SK-N-SH (cell line): ENCODE data around the gene QSER1. TPM values are rescaled to one million over a fixed set of nuclear protein-coding genes. Genes with fewer than 3 reads are reported as not detected.

ENCODE experiments used
- CTCF ChIA-PET: fragments of 300-600, 350-600 bp; formaldehyde crosslinking; extraction: SDS; loops from one replicate; lab custom pipeline; 2021; lab: Yijun Ruan, JAX
- POLR2A ChIA-PET: fragments of 350-600 bp; sonication (Branson Sonifier 250); formaldehyde crosslinking; extraction: SDS; loops from one replicate; lab custom pipeline; 2020; ENCODE audit warnings: antibody characterized with exemption, inconsistent platforms; lab: Yijun Ruan, JAX
- DNase-seq: peaks from one replicate; pipeline ENCODE4 v3.0.0; 2012
- H2AFZ ChIP-seq: fragments of 200-600 bp; sonication (generic); 2 replicates; pipeline ENCODE4 v1.8.1; 2016; ENCODE audit warnings: antibody characterized with exemption, mild to moderate bottlenecking, low read depth
- H3F3A ChIP-seq: fragments of 200-600 bp; sonication (generic); replicated peaks from 2 replicates; pipeline ENCODE3; 2016; ENCODE audit warnings: antibody characterized with exemption, mild to moderate bottlenecking; ENCODE audit not compliant: insufficient read depth
- H3K27ac ChIP-seq, 2 experiments: fragments of 200-500 bp in 1 of 2; fragments of 200-600 bp in 1 of 2; sonication (Bioruptor generic) in 1 of 2; sonication (generic), shearing (Covaris generic) in 1 of 2; 2 replicates each; pipeline versions ENCODE4 v1.5.1 to v1.6.1; 2014 to 2016; ENCODE audit warnings: low read depth in 2 of 2, inconsistent platforms in 1 of 2, low read length in 1 of 2, mild to moderate bottlenecking in 1 of 2, mixed read lengths in 1 of 2
- H3K27me3 ChIP-seq: fragments of 200-600 bp; sonication (generic), shearing (Covaris generic); 2 replicates; pipeline ENCODE4 v1.6.1; 2016; ENCODE audit warnings: mixed run types; ENCODE audit not compliant: insufficient read depth
- H3K36me3 ChIP-seq, 2 experiments: fragments of 200-500 bp in 1 of 2; fragments of 200-600 bp in 1 of 2; sonication (Bioruptor generic) in 1 of 2; sonication (generic) in 1 of 2; replicated peaks in 1 of 2; 2 replicates each; pipeline versions ENCODE3 to v1.5.1; 2014 to 2016; ENCODE audit warnings: low read length in 1 of 2, mild to moderate bottlenecking in 1 of 2; ENCODE audit not compliant: insufficient read depth in 2 of 2, control insufficient read depth in 1 of 2
- H3K4me1 ChIP-seq, 2 experiments: fragments of 200-500 bp in 1 of 2; fragments of 200-600 bp in 1 of 2; sonication (Bioruptor generic) in 1 of 2; sonication (generic), shearing (Covaris generic) in 1 of 2; 2 replicates each; pipeline versions ENCODE4 v1.5.1 to v1.6.1; 2014 to 2016; ENCODE audit warnings: low read depth in 1 of 2, low read length in 1 of 2, mixed run types in 1 of 2; ENCODE audit not compliant: insufficient read depth in 2 of 2, control insufficient read depth in 1 of 2
- H3K4me2 ChIP-seq: fragments of 200-600 bp; sonication (generic), shearing (Covaris generic); 2 replicates; pipeline ENCODE4 v1.6.1; 2017; ENCODE audit warnings: mixed run types
- H3K4me3 ChIP-seq, 2 experiments: fragments of 200-500 bp in 1 of 2; fragments of 200-600 bp in 1 of 2; sonication (Bioruptor generic) in 1 of 2; sonication (generic), shearing (Covaris generic) in 1 of 2; 2 replicates each; pipeline versions ENCODE4 v1.5.1 to v1.8.1; 2014 to 2016; ENCODE audit warnings: low read depth in 2 of 2, inconsistent platforms in 1 of 2, low read length in 1 of 2, mild to moderate bottlenecking in 1 of 2, mixed read lengths in 1 of 2, moderate library complexity in 1 of 2
- H3K79me2 ChIP-seq: fragments of 200-600 bp; sonication (generic); 2 replicates; pipeline ENCODE4 v1.8.1; 2017; ENCODE audit warnings: mild to moderate bottlenecking; ENCODE audit not compliant: insufficient read depth
- H3K9ac ChIP-seq: fragments of 200-600 bp; sonication (generic); 2 replicates; pipeline ENCODE4 v1.6.1; 2017; ENCODE audit warnings: mixed run types
- H3K9me2 ChIP-seq: fragments of 200-600 bp; sonication (generic); 2 replicates; pipeline ENCODE4 v1.6.1; 2017; ENCODE audit warnings: mixed run types
- H3K9me3 ChIP-seq: fragments of 200-600 bp; sonication (generic); 2 replicates; pipeline ENCODE4 v1.6.1; 2017; ENCODE audit warnings: mixed run types, mild to moderate bottlenecking, moderate library complexity
- H4K20me1 ChIP-seq: fragments of 200-600 bp; sonication (generic); 2 replicates; pipeline ENCODE4 v1.6.1; 2017; ENCODE audit warnings: mild to moderate bottlenecking, mixed run types; ENCODE audit not compliant: insufficient read depth
- CHD2 ChIP-seq: fragments of 150-350 bp; IDR thresholded peaks from 2 replicates; pipeline ENCODE4 v1.6.1; 2018; ENCODE audit warnings: low read length; ENCODE audit not compliant: partially characterized antibody
- EP300 ChIP-seq, 2 experiments: IDR thresholded peaks; 2 replicates each; pipeline versions ENCODE4 v1.4.0 to v1.6.1; 2012; ENCODE audit warnings: borderline replicate concordance in 1 of 2, low read depth in 1 of 2, low read length in 1 of 2
- FOSL2 ChIP-seq: IDR thresholded peaks from 2 replicates; pipeline ENCODE4 v1.4.0; 2012; ENCODE audit warnings: low read depth, mild to moderate bottlenecking, moderate library complexity, borderline replicate concordance
- FOXJ3 ChIP-seq: sonication (generic); formaldehyde crosslinking; IDR thresholded peaks from 2 replicates; pipeline ENCODE4 v1.5.1; 2020; ENCODE audit warnings: mild to moderate bottlenecking, missing genetic modification reagents
- GABPA ChIP-seq: IDR thresholded peaks from 2 replicates; pipeline ENCODE4 v1.4.0; 2012; ENCODE audit warnings: low read depth, mild to moderate bottlenecking
- MEF2A ChIP-seq: IDR thresholded peaks from 2 replicates; pipeline ENCODE4 v1.4.0; 2012; ENCODE audit warnings: low read depth, borderline replicate concordance
- NFIC ChIP-seq: IDR thresholded peaks from 2 replicates; pipeline ENCODE4 v1.4.0; 2012; ENCODE audit warnings: borderline replicate concordance
- NRF1 ChIP-seq: IDR thresholded peaks from 2 replicates; pipeline ENCODE4 v1.6.1; 2012; ENCODE audit warnings: low read depth, mild to moderate bottlenecking, low read length
- RAD21 ChIP-seq: IDR thresholded peaks from 2 replicates; pipeline ENCODE4 v1.6.1; 2012; ENCODE audit warnings: mild to moderate bottlenecking, low read length
- RCOR1 ChIP-seq: fragments of 150-350 bp; IDR thresholded peaks from 2 replicates; pipeline ENCODE4 v1.6.1; 2017; ENCODE audit warnings: antibody characterized with exemption, low read length
- SIN3A ChIP-seq: IDR thresholded peaks from 2 replicates; pipeline ENCODE4 v1.6.1; 2012; ENCODE audit warnings: low read depth, mild to moderate bottlenecking, low read length, moderate library complexity, borderline replicate concordance
- TCF12 ChIP-seq: IDR thresholded peaks from 2 replicates; pipeline ENCODE4 v1.4.0; 2012
- TEAD4 ChIP-seq: IDR thresholded peaks from 2 replicates; pipeline ENCODE4 v1.4.0; 2012; ENCODE audit warnings: mild to moderate bottlenecking, borderline replicate concordance; ENCODE audit not compliant: insufficient read depth
- YY1 ChIP-seq: IDR thresholded peaks from 2 replicates; pipeline ENCODE4 v1.4.0; 2012; ENCODE audit warnings: low read depth, mild to moderate bottlenecking
- polyA plus RNA-seq, 3 experiments: library from polyadenylated mRNA; depleted of rRNA; stranded (reverse); fragments of >200 nt; gene quantifications; 2 replicates each; pipeline ENCODE4 v1.2.3, GENCODE V29; 2012
- TF ChIP-seq, protein P1 (sequence below): fragments of 150-350 bp; IDR thresholded peaks from 2 replicates; pipeline ENCODE4 v1.6.1; 2016; ENCODE audit warnings: mild to moderate bottlenecking, low read depth, low read length
- TF ChIP-seq, protein P2 (sequence below): IDR thresholded peaks from 2 replicates; pipeline ENCODE4 v1.6.1; 2012; ENCODE audit warnings: mild to moderate bottlenecking, low read depth, low read length, moderate library complexity
- TF ChIP-seq, protein P3 (sequence below): fragments of 200-600 bp; sonication (generic); IDR thresholded peaks from 2 replicates; pipeline ENCODE4 v1.6.1; 2017; ENCODE audit warnings: antibody characterized with exemption, mild to moderate bottlenecking, moderate library complexity
- TF ChIP-seq, protein P4 (sequence below): IDR thresholded peaks from 2 replicates; pipeline ENCODE4 v1.4.0; 2012; ENCODE audit warnings: low read depth, borderline replicate concordance
- TF ChIP-seq, protein P5 (sequence below): IDR thresholded peaks from 2 replicates; pipeline ENCODE4 v1.4.0; 2012; ENCODE audit warnings: low read depth, borderline replicate concordance

Gene QSER1
- polyA plus RNA-seq, 1 of the 3 experiments (the other 2 are of a cell fraction), result 4.2 TPM

DNA sequence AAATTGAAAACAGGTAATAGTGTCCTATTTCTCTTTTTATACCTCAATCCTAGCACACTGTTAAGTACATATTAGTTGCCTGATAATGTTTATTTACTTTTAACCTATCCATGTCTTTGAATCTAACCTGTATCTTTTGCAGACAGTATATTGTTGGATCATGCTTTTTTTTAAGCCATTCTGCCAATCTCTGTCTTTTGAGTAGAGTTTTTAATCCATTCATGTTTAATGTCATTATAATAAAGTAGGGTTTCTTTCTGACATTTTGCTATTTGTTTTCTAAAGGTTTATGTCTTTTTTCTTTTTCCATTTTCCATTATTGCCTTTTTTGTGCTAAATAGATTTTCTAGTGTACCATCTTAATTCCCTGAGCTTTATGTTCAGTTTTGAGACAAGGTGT lies 99.3 kb downstream of the QSER1 start:
- no peaks in the 10 kb centered on the region for H3K27me3 ChIP-seq
- no peaks in the 10 kb centered on the region for H3F3A ChIP-seq
- H4K20me1 ChIP-seq, result no peaks in the 10 kb centered on the region
- H3K27ac ChIP-seq, result no peak overlapping the region
- TF ChIP-seq RCOR1, result no peak
- no peak for TF ChIP-seq EP300 (IDR thresholded peaks at IDR 0.05; ENCODE audit: borderline replicate concordance in 1 of 2, low read depth in 1 of 2, low read length in 1 of 2)
- no peak for TF ChIP-seq FOSL2
- TF ChIP-seq GABPA, result no peak
- no peak for TF ChIP-seq YY1
- no peak for TF ChIP-seq NRF1
- no peak for TF ChIP-seq MEF2A
- TF ChIP-seq, protein P1, sequence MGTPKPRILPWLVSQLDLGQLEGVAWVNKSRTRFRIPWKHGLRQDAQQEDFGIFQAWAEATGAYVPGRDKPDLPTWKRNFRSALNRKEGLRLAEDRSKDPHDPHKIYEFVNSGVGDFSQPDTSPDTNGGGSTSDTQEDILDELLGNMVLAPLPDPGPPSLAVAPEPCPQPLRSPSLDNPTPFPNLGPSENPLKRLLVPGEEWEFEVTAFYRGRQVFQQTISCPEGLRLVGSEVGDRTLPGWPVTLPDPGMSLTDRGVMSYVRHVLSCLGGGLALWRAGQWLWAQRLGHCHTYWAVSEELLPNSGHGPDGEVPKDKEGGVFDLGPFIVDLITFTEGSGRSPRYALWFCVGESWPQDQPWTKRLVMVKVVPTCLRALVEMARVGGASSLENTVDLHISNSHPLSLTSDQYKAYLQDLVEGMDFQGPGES, result no peak
- TF ChIP-seq, protein P2, sequence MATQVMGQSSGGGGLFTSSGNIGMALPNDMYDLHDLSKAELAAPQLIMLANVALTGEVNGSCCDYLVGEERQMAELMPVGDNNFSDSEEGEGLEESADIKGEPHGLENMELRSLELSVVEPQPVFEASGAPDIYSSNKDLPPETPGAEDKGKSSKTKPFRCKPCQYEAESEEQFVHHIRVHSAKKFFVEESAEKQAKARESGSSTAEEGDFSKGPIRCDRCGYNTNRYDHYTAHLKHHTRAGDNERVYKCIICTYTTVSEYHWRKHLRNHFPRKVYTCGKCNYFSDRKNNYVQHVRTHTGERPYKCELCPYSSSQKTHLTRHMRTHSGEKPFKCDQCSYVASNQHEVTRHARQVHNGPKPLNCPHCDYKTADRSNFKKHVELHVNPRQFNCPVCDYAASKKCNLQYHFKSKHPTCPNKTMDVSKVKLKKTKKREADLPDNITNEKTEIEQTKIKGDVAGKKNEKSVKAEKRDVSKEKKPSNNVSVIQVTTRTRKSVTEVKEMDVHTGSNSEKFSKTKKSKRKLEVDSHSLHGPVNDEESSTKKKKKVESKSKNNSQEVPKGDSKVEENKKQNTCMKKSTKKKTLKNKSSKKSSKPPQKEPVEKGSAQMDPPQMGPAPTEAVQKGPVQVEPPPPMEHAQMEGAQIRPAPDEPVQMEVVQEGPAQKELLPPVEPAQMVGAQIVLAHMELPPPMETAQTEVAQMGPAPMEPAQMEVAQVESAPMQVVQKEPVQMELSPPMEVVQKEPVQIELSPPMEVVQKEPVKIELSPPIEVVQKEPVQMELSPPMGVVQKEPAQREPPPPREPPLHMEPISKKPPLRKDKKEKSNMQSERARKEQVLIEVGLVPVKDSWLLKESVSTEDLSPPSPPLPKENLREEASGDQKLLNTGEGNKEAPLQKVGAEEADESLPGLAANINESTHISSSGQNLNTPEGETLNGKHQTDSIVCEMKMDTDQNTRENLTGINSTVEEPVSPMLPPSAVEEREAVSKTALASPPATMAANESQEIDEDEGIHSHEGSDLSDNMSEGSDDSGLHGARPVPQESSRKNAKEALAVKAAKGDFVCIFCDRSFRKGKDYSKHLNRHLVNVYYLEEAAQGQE, result no peak
- no peak for TF ChIP-seq SIN3A
- TF ChIP-seq, protein P3, sequence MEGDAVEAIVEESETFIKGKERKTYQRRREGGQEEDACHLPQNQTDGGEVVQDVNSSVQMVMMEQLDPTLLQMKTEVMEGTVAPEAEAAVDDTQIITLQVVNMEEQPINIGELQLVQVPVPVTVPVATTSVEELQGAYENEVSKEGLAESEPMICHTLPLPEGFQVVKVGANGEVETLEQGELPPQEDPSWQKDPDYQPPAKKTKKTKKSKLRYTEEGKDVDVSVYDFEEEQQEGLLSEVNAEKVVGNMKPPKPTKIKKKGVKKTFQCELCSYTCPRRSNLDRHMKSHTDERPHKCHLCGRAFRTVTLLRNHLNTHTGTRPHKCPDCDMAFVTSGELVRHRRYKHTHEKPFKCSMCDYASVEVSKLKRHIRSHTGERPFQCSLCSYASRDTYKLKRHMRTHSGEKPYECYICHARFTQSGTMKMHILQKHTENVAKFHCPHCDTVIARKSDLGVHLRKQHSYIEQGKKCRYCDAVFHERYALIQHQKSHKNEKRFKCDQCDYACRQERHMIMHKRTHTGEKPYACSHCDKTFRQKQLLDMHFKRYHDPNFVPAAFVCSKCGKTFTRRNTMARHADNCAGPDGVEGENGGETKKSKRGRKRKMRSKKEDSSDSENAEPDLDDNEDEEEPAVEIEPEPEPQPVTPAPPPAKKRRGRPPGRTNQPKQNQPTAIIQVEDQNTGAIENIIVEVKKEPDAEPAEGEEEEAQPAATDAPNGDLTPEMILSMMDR, result no peak
- TF ChIP-seq TCF12, result no peak
- TF ChIP-seq, protein P4, sequence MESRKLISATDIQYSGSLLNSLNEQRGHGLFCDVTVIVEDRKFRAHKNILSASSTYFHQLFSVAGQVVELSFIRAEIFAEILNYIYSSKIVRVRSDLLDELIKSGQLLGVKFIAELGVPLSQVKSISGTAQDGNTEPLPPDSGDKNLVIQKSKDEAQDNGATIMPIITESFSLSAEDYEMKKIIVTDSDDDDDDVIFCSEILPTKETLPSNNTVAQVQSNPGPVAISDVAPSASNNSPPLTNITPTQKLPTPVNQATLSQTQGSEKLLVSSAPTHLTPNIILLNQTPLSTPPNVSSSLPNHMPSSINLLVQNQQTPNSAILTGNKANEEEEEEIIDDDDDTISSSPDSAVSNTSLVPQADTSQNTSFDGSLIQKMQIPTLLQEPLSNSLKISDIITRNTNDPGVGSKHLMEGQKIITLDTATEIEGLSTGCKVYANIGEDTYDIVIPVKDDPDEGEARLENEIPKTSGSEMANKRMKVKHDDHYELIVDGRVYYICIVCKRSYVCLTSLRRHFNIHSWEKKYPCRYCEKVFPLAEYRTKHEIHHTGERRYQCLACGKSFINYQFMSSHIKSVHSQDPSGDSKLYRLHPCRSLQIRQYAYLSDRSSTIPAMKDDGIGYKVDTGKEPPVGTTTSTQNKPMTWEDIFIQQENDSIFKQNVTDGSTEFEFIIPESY, result no peak
- TF ChIP-seq NFIC, result no peak
- no peak for TF ChIP-seq CHD2
- TF ChIP-seq, protein P5, sequence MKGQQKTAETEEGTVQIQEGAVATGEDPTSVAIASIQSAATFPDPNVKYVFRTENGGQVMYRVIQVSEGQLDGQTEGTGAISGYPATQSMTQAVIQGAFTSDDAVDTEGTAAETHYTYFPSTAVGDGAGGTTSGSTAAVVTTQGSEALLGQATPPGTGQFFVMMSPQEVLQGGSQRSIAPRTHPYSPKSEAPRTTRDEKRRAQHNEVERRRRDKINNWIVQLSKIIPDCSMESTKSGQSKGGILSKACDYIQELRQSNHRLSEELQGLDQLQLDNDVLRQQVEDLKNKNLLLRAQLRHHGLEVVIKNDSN, result no peak
- no peak for TF ChIP-seq FOXJ3 (CRISPR knock-in tag)
- no peak for TF ChIP-seq TEAD4
- no peak for TF ChIP-seq RAD21
- H3K36me3 ChIP-seq, result no peaks in the 10 kb centered on the region
- H3K4me1 ChIP-seq, result no peaks in the 10 kb centered on the region
- ChIA-PET POLR2A (no interaction called here), CTCF (interaction anchor here (1.2 kb wide), 1 partner anchor 11 kb away, joined by 3 read pairs; no protein-coding TSS in a partner anchor)
- no peak overlapping the region for H3K4me2 ChIP-seq
- H2AFZ ChIP-seq, result no peak overlapping the region
- H3K9ac ChIP-seq, result no peak overlapping the region
- H3K9me2 ChIP-seq, result no peaks in the 10 kb centered on the region
- DNase-seq, result no peak
- 0 out of 2 replicates have a peak, but pooled peaks cover 3% of the 10 kb centered on the region for H3K9me3 ChIP-seq
- no peak overlapping the region for H3K4me3 ChIP-seq
- no peaks in the 10 kb centered on the region for H3K79me2 ChIP-seq
